Stimulated activated CD4-positive, alpha-beta T cell treated with anti-CD3 and anti-CD28 coated beads, Interleukin-4, amount 100 ng/mL, for 1 hour (primary cell): ENCODE results near the gene ANXA1.

Source experiments
- DNase-seq: peaks from one replicate; pipeline ENCODE4 v3.0.0-alpha.2; 2020

ANXA1 gene

DNA sequence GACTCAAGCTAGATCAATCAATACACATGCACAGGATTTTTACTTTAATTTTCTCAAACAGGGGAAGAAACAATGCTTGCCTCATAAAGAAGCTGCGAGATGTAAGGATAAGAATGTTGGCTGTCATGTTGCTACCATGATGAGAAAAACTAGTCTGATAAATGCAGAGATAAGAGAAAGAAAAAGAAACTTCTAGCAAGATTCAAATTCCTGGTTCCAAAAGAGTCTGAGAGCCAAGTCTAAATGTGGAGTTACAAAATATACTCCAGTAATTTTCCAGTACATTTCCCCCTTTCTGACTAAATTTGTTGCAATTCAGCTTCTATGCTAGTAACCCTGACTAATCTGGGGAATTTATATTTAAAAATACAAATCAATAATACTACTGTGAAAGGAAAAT, 10.4 kb upstream of the ANXA1 start:
- DNase-seq, result no peak

DNA sequence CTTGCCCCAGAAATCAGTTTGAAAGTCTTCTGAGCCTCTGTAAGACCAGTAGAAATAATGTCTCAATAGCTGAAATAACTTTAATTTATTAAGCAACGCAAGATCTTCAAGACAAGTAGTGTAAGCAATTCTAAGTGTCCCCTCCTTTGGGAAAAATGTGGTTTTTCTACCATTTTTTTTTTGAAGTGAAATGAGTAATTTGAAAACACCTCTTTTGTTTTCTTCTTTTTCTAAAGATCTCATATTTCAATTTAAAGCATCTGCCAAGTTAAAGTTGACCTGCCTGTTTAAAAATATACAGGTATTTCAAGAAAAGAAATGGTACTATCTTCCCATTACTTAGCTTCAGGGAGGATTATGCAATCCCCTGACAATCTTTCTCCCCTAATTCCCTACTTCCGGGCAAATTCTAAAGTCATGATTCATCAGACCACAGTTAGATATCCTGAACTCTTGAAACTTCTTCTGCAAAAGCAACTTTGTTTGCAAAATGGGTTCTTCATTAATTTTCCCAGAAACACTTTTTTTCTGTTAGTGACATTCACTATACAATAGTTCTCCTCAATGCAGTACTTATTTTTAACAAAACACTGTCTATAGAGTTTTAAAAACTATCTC, 7.8 kb upstream of the ANXA1 start:
- no peak for DNase-seq

DNA sequence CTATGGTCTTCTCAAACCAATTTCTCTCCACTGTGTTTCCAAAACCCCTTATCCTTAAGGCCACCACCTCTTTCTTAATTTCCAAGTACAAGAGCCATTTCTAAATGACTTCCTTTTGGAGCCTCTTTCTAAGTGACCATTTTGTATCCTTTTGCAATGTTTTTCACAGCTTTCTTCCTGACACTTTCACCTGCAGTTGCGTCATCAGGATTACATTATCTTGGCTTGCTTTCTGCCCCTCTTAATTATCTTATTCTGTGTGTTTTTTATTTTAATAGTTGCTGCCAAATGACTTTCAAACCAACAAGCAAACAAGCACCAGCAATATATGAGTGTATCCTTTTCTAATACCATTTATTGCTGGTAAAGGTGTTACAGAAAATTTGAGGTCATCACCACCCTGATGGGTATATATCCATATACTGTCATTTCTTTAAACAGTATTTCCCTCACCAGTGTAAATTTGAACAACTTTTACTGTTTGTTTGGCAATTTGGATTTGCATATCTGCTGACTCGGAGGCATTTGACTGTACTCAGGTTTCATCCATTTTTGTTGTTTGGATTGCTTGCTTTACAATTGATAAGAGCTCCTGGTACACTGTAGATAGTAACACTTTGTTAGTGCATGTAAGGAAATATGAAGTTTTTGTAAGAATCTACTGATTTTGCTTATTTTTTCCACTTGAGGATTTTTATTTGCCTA, 5.4 kb upstream of the ANXA1 start:
- DNase-seq, result no peak

DNA sequence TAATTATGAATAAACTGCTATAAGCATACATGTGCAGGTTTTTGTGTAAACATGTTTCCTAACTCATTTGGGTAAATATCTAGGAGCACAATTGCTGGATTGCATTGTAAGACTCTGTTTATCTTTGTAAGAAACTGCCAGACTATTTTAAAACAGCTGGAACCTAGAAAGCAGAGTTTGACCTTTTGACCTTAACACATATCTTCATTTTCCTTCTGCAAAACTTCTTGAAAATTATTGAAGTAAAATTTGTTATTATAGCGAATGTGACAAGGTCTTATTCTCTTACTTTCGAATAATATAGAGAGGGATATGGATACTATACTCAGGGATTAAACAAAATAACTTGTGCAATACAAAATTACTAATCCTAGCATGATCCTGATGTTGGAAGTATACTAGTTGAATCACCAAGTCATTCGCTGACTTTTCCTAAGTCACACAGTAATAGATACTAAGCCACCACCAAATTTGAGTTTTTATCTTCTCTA, 3.2 kb upstream of the ANXA1 start:
- no peak for DNase-seq

DNA sequence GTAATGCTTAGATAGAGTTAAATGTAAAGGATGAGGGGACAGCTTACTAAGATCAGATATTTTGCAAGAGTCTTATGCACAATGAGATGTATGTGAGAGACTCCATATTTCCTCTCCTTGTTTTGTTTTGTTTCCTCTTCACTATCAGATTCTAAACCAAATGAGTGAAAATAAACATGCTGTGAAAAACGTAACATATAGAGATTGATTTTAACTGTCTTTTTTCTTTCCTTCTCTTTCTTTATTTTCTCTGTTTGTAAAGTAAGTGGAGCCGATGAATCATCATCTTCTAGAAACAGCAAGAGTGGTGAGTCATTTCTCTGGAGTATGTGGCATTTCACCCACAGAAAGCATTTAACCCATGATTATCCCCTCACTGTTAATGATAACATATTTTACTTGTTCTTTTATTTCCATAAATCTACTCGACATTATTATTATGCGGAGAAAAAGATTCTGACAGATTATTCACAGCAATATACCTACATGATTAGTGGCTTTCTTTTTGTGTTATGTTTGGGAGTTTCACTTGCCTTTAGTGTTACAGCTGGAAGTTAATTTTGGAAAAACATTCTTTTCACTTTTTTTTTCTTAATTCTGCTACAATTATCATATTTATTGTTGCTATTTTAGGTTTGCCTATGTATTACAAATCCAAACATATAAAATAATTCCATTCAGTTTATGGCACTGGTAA, 2.1 kb upstream of the ANXA1 start:
- DNase-seq, result no peak

DNA sequence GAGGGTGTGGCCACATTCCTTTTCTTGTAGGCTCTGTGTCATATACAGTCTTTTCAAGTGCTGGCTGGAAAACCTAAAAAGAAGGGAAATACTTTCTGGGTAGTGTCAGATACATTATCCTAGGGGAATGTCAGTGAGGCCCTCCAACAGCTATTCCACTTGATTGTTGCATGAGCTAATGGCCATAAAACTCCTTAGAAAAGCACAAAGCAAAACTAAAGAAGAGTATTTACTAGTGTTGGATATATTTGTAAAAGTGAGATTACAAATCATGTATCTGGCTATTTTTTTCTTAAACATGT, 829 bp downstream of the ANXA1 start:
- no peak for DNase-seq

DNA sequence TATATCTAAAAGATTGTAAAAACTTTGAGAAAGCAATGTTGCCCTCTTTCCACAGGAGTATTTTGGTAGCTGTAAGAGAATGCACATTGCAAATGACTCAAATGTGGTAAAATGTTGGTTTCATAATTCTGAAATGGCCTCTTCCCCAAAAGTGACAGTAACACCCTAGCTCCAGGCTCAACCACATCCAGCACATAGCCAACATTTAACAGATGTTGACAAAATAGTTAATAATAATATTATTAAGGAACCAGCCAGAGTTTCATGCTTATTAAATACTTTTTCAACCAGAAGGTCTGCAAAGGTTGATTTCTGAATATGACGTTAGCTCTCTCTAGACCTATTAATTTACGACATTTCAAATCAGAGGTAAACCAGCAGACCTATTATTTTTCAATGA, 1.3 kb downstream of the ANXA1 start:
- no peak for DNase-seq

DNA sequence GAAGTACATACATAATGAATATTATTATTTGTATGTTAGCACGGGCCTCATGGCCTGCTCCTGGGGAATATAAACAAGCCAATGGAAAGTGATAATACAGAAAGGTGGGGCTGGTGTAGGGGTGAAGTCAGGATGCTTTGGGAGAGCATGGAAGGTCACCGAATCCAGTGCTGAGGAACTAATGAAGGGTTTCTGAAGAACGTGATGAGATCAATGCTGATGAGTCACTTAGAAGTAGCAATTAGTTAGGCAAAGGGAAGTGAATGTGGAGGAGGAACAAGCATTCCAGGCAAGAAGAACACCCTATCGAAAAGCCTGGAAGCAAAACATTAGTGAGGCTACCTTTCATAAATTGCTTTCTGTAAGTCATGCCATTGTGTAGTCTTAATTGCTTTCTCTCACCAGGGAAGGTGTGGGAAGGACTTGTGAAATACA, 2.1 kb downstream of the ANXA1 start:
- DNase-seq, result no peak

DNA sequence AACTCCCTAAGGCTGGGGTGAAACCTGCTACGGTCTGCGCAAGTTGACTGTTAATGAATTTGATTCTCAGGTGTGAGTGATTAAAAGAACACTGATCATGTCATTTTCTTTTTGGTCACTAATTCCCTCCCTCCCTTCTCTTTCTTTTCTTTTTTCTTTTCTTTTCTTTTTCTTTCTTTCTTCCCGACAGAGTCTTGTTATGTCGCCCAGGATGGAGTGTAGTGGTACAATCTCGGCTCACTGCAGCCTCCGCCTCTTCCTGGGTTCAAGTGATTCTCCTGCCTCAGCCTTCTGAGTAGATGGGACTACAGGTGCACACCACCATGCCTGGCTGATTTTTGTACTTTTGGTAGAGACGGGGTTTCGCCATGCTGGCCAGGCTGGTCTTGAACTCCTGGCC, 2.6 kb downstream of the ANXA1 start:
- no peak for DNase-seq

DNA sequence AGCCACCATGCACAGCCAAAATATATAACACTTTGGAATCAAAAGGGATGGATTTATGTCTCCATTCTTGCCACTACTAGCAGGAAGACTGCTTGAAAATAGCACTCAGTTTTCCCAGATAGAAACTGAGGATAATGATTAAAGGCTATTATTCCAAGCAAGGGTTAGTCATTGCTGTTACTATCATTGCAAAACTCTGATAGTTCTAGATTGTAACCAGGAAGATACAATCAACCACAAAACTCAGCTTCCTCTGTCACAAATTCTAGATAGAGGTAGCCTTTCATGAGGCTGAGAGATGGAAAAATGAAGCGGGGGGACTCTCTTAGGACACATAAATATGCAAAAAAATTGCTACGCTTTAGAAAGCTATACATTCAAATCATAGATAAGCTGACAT, 3.1 kb downstream of the ANXA1 start:
- DNase-seq, result no peak

DNA sequence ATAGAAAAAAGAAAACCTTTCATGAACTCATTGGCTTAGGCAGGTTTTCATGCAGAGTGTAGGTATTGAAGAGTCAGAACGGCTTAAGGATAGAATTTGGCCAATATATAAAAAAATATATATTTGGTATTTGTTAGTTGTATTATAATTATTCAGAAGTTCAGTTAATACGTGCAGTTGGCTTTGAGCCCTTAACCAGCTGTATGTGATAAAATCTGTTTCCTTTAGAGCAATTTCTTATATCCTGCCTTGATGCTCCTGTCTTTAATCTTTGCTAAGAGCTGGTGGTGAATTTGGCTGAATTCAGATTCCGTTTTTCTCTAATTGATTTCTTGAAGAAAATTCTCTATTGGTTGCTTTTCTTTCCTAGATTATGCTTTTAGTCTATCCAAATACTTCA, 3.7 kb downstream of the ANXA1 start:
- no peak for DNase-seq

DNA sequence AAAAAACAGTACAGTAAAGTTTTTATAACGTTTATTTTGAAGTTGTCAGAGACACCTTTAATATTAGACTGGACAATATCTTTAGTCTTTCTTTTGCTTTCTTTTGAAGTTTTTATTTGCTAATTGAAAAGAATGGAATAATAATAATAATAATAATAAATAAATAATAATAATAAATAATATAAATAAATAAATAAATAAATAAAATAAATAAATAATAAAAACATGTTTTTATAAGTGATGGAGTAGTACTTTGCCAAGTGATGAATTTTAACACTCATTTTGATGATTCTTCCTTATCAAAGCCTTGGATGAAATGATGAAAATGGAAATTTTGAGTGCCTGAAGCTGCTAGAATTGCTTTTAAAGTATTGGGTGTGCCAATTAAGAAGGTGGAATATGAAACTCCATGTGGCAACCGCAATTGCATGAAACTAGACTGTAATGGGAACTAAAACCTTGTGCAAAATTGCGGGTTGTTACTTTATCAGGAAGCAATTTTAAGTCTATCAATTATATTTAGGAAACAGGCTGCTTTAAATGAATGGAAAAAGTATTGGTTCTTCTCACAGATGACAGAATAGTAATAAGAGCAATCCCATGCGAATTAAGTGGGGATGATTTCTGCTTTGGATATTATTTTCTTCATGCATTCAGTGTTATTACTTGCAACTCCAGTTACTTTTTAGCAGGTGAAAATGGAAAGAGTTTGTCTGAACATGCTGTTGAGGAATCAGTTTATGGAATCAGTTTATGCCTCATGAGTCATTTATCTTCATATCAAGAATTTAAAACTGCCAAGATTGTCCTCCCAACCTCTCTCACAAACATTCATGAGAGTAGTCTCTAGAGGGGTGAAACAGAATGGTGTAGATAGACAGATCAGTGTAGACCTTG, 4.6 kb downstream of the ANXA1 start:
- no peak for DNase-seq

DNA sequence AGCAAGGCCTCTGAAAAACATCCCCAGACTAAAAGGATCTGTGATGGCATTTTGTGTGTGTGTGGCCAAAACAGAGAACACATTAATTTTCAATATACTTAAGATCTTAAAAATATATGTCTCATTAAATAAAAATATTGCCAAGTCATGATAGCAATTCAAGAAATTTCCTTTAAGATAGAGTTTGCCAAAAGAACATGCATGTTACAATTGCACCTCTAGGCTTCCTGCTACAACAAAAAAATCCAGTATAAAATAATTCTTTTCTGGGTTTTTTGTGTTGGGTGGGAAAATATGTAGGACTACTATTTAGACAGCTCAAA, 5.2 kb downstream of the ANXA1 start:
- DNase-seq, result no peak

DNA sequence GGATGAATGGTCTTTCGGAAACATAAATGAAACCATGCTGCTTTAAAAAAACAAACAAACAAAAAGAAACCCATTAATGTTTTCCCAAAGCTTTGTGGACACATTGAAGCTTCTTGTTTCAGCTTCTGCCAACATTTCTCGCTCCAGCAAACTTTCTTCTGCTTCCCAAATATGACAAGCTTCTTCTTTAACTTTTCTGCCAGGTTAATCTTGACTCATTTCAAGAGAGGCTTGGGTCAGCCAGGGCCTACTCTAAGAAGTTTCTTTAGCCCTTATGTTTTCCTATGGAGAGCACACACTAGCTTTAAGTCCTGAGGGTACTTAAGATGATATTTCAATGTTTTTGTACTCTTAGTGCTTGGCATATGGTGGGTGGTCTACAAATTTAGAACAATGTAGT, 6.1 kb downstream of the ANXA1 start:
- DNase-seq, result no peak

DNA sequence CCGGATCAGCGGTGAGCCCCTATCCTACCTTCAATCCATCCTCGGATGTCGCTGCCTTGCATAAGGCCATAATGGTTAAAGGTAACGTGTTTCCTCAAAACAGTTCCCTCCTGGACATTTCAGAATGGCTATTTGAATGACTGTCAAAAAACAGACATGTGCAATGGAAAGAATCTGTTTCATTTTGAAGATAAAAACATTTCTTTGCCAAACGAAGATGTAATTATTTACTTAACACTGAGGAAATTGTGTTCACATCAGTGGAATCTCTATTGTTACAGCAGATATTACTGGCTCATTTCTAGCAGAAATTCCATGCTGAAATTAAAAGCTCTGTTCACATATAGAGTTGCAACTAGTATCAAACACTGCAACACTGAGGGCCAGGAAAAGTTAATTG, 7.1 kb downstream of the ANXA1 start:
- no peak for DNase-seq

DNA sequence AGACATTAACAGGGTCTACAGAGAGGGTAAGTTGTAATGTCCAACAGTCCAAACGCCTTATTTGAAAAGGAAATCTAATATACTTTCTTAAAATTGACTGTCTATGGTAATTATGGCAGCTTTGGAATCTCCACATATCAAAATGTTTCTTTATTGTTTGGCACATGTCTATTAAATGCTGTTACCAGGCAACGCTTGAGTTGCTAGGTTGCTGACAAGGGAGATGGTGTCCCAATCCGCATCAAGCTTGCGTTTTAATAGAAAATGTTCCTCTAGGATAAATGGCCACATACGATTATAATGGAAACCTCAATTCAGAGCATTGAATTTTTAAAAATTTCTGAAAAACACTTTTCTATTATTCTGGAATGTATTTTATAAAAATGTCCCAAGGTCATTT, 9.2 kb downstream of the ANXA1 start:
- no peak for DNase-seq

DNA sequence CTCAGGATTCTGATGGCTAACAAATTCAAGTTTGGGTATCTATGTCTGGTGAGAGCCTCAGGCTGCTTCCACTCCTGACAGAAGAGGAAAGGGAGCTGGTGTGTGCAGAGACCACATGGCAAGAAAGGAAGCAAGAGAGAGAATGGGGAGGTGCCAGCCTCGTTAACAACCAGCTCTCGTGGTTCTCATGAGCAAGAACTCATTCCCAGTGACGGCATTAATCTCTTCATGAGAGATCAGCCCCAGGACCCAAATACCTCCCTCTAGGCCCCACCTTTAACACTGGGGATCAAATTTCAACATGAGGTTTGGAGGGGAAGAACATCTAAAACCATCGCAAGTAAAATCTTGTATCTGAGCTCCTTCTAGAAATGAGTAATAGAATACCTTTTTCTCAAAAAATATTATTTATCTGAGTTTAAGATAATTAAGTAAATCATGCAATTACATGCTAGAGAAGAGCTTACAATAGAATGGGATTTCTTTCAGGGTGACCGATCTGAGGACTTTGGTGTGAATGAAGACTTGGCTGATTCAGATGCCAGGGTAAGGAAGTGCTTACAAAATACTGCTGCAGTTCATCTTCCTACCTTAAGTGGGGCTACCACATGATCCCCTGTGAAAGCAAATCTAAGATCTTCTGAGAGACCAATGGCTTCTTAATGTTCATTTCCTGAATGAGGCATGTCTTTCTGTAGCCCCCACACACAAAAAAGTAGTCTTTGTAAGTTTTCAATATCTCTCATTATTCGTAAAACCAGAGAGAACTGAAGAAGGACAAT, 11.5 kb downstream of the ANXA1 start:
- DNase-seq, result no peak

DNA sequence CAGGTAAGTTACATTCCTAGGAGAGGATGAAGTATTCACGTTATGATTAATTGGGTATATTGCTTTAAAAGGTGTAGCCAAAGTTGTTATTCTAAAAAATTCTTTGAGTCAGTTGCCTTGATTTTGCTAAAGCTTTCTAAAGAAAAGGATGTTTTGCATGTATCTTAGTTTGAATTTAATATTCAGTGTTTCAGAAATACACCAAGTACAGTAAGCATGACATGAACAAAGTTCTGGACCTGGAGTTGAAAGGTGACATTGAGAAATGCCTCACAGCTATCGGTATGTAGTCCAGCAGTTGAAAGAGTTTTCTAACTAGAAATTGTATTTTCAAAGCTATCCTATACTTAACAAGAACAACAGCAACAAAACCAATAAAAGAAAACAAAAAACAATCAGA, 14.2 kb downstream of the ANXA1 start:
- no peak for DNase-seq

DNA sequence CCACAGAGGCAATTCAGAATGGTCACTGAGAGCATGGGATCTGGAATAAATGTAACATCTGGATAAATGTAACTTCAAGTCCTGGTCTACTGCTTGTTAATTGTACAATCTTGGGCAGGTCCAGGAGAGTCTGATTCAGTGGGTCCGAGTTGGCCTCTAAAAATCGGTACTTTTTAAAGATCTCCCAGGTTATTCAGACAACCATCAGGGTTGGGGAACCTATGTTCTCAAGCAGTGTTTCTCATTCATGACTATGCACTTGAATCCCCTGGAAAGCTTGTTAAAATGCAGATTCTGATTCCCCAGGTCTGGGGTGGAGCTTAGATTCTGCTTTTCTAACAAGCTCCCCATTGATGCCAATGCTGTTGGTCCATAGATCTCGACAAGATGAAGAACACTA, 14.8 kb downstream of the ANXA1 start:
- no peak for DNase-seq

DNA sequence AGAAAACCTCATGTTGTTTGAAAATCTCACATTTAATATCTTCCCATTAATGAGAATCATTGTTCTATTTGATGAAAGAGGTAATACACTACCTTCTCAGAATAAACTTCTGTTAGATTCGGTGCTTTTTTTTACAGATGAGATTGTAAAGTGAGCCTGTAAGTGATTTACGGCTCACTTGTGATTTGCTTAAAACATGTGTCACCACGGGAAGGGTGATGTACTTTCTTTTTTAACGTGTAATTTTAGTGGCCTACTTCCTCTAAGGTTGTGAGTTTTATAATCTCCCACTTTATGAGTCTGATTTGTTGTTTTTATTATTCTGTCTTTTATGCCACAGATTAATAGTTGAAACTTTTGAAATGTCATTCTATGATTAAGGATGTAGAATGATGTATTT, 15.9 kb downstream of the ANXA1 start:
- no peak for DNase-seq

DNA sequence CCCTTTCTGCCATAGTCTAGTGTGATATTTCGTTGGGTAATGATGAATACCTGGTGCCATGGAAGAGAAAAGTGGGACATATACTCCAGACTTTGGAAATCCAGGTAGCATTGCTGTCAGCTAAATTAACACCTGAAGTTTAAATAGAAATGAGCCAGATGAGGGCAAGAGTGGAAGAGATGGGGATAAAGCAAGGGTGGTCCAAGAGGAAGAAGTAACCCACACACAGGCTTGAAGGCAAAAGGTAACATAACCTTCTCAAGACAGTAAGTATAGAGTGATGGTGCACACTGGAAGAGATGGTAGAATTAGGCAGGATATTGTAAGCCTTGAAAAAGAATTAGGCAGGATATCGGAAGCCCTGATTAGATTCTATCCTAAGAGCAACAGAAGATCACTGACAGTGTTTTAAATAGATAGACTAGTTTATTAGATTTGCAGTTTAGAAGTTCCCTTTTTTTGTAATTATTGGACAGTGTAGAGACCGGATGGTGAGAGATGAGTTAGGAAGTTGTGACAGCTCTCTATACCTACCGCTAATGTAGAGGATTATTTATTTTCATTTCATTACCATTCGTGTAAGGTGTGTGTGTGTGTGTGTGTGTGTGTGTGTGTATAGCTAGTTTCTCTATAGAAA, 16.8 kb downstream of the ANXA1 start:
- DNase-seq, result no peak
